ENCODE data around the gene ST8SIA5.

The ST8SIA5 gene

DNA sequence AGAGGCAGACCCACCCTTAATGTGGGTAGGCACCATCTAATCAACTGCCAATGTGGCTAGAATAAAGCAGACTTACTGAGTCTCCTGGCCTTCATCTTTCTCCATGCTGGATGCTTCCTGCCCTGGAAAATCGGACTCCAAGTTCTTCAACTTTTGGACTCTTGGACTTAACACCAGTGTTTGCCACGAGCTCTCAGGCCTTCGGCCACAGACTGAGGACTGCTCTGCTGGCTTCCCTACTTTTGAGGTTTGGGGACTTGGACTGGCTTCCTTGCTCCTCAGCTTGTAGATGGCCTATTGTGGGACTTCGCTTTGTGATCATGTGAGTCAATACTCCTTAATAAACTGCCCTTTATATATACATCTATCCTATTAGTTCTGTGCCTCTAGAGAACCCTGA is 21.9 kb downstream of the ST8SIA5 start:
- Histone ChIP-seq H3K4me1 (ENCODE audit: insufficient read depth, poor library complexity, severe bottlenecking) (no peaks in the 10 kb centered on the region), H3K27ac (ENCODE audit: poor library complexity, severe bottlenecking) (no peak overlapping the region), H3K36me3 (ENCODE audit: low read depth) (no peaks in the 10 kb centered on the region), H3K9me3 (ENCODE audit: severe bottlenecking) (no peaks in the 10 kb centered on the region), H3K4me3 (ENCODE audit: severe bottlenecking) (no peak overlapping the region), H3K27me3 (ENCODE audit: insufficient read depth, poor library complexity, severe bottlenecking) (no peaks in the 10 kb centered on the region)
- ATAC-seq (ENCODE audit: low read depth): no peak
- TF ChIP-seq CTCF (IDR thresholded peaks at IDR 0.05; ENCODE audit: poor library complexity, severe bottlenecking): no peak
- no peak for DNase-seq (ENCODE audit: low spot score)

- ATAC-seq (ENCODE audit: low read depth): no peak
- Histone ChIP-seq H3K27me3 (ENCODE audit: insufficient read depth, poor library complexity, severe bottlenecking) (no peaks in the 10 kb centered on the region), H3K4me1 (ENCODE audit: insufficient read depth, poor library complexity, severe bottlenecking) (no peaks in the 10 kb centered on the region), H3K4me3 (ENCODE audit: severe bottlenecking) (no peak overlapping the region), H3K27ac (ENCODE audit: poor library complexity, severe bottlenecking) (no peak overlapping the region), H3K36me3 (ENCODE audit: low read depth) (no peaks in the 10 kb centered on the region), H3K9me3 (ENCODE audit: severe bottlenecking) (no peaks in the 10 kb centered on the region)
- TF ChIP-seq CTCF (IDR thresholded peaks at IDR 0.05; ENCODE audit: poor library complexity, severe bottlenecking): no peak
- DNase-seq (ENCODE audit: low spot score): no peak
Measured at GRCh38 chr18:46733872-46734271, 23.0 kb downstream of the ST8SIA5 start.

DNA sequence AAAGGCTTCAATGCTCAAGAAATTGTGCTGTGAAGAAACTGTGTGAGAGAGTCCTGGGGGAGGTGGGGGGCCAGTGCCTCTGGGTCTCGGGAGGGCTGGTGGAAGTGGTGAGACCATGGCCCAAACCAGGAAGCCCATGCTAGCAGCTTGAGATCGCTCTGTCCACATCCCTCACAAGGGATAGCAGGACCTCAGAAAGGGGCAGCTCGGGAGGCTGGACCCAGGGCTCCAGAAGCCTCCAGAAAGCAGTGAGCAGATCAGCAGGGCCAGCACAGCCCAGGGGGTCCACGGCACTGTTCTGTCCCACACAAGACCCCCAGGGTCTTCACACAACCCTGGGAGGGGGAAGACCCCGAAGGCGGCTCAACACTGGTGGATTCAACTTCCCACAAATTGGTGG is 24.1 kb downstream of the ST8SIA5 start:
- Histone ChIP-seq H3K27me3 (ENCODE audit: insufficient read depth, poor library complexity, severe bottlenecking) (no peaks in the 10 kb centered on the region), H3K4me3 (ENCODE audit: severe bottlenecking) (no peak overlapping the region), H3K4me1 (ENCODE audit: insufficient read depth, poor library complexity, severe bottlenecking) (no peaks in the 10 kb centered on the region), H3K27ac (ENCODE audit: poor library complexity, severe bottlenecking) (no peak overlapping the region), H3K9me3 (ENCODE audit: severe bottlenecking) (no peaks in the 10 kb centered on the region), H3K36me3 (ENCODE audit: low read depth) (no peaks in the 10 kb centered on the region)
- no peak for TF ChIP-seq CTCF (IDR thresholded peaks at IDR 0.05; ENCODE audit: poor library complexity, severe bottlenecking)
- ATAC-seq (ENCODE audit: low read depth): no peak
- no peak for DNase-seq (ENCODE audit: low spot score)

GRCh38 chr18:46732201-46732600 is 24.7 kb downstream of the ST8SIA5 start:
- H3K27ac ChIP-seq (ENCODE audit: poor library complexity, severe bottlenecking): no peak overlapping the region
- no peaks in the 10 kb centered on the region for H3K36me3 ChIP-seq (ENCODE audit: low read depth)
- H3K9me3 ChIP-seq (ENCODE audit: severe bottlenecking): no peaks in the 10 kb centered on the region
- TF ChIP-seq CTCF (IDR thresholded peaks at IDR 0.05; ENCODE audit: poor library complexity, severe bottlenecking): no peak
- DNase-seq (ENCODE audit: low spot score): no peak
- H3K4me3 ChIP-seq (ENCODE audit: severe bottlenecking): no peak overlapping the region
- no peak for ATAC-seq (ENCODE audit: low read depth)
- no peaks in the 10 kb centered on the region for H3K27me3 ChIP-seq (ENCODE audit: insufficient read depth, poor library complexity, severe bottlenecking)
- H3K4me1 ChIP-seq (ENCODE audit: insufficient read depth, poor library complexity, severe bottlenecking): no peaks in the 10 kb centered on the region

GRCh38 chr18:46731316-46731715 is 25.5 kb downstream of the ST8SIA5 start:
- no peak for DNase-seq (ENCODE audit: low spot score)
- no peaks in the 10 kb centered on the region for H3K4me1 ChIP-seq (ENCODE audit: insufficient read depth, poor library complexity, severe bottlenecking)
- no peak overlapping the region for H3K4me3 ChIP-seq (ENCODE audit: severe bottlenecking)
- no peaks in the 10 kb centered on the region for H3K36me3 ChIP-seq (ENCODE audit: low read depth)
- no peak overlapping the region for H3K27ac ChIP-seq (ENCODE audit: poor library complexity, severe bottlenecking)
- no peak for TF ChIP-seq CTCF (IDR thresholded peaks at IDR 0.05; ENCODE audit: poor library complexity, severe bottlenecking)
- no peaks in the 10 kb centered on the region for H3K27me3 ChIP-seq (ENCODE audit: insufficient read depth, poor library complexity, severe bottlenecking)
- ATAC-seq (ENCODE audit: low read depth): no peak
- H3K9me3 ChIP-seq (ENCODE audit: severe bottlenecking): no peaks in the 10 kb centered on the region

Measured in RWPE2 (cell line).